IMR-90 (cell line): ENCODE measurements around the gene UGGT1. TPM values are rescaled to one million over a fixed set of nuclear protein-coding genes. Genes with fewer than 3 reads are reported as not detected.

Source experiments
- ATAC-seq: fragments of 200-7000 bp; cut with Tn5 transposase; 2 replicates; pipeline ENCODE4 v1.9.1; 2020; ENCODE audit warnings: low read depth, mild to moderate bottlenecking, moderate library complexity
- BruUV-seq: library from RNA; stranded (reverse); fragments of 400-500 nt; replicated peaks from 2 replicates; lab custom pipeline; 2021; lab: Mats Ljungman, UMichigan
- CTCF ChIA-PET: fragments of 300-600 bp; formaldehyde crosslinking; extraction: SDS; loops from one replicate; lab custom pipeline; 2021; ENCODE audit warnings: antibody characterized with exemption; lab: Yijun Ruan, JAX
- POLR2A ChIA-PET: fragments of 300-600 bp; sonication (Branson Sonifier 250); formaldehyde crosslinking; loops from one replicate; lab custom pipeline; 2022; ENCODE audit warnings: antibody characterized with exemption; ENCODE audit not compliant: unreplicated experiment; lab: Charles Lee
- DNase-seq: peaks from one replicate; pipeline ENCODE4 v3.0.0; 2013
- H2AFZ ChIP-seq: replicated peaks from 2 replicates; pipeline ENCODE3; 2013; ENCODE audit warnings: low read length, mild to moderate bottlenecking; ENCODE audit not compliant: poor library complexity
- H2AK5ac ChIP-seq: 2 replicates; pipeline ENCODE4 v1.6.1; 2013; ENCODE audit warnings: low read depth, low read length, inconsistent platforms
- H2AK9ac ChIP-seq: replicated peaks from 2 replicates; pipeline ENCODE3; 2013; ENCODE audit warnings: mild to moderate bottlenecking, low read depth, low read length, moderate library complexity; ENCODE audit not compliant: poor library complexity
- H2BK120ac ChIP-seq: 2 replicates; pipeline ENCODE4 v1.6.1; 2013; ENCODE audit warnings: low read depth, low read length, inconsistent platforms
- H2BK15ac ChIP-seq: 3 replicates; pipeline ENCODE4 v1.6.1; 2013; ENCODE audit warnings: low read depth, low read length, inconsistent platforms
- H2BK20ac ChIP-seq: 2 replicates; pipeline ENCODE4 v1.6.1; 2013; ENCODE audit warnings: low read depth, mild to moderate bottlenecking, inconsistent platforms, low read length, moderate library complexity
- H2BK5ac ChIP-seq: 2 replicates; pipeline ENCODE4 v1.6.1; 2013; ENCODE audit warnings: mild to moderate bottlenecking, low read depth, low read length, inconsistent platforms; ENCODE audit not compliant: poor library complexity, severe bottlenecking
- H3K14ac ChIP-seq: replicated peaks from 2 replicates; pipeline ENCODE4 v1.6.1; 2013; ENCODE audit warnings: low read depth, low read length, inconsistent platforms
- H3K18ac ChIP-seq: 2 replicates; pipeline ENCODE4 v1.6.1; 2013; ENCODE audit warnings: low read depth, low read length, control low read depth
- H3K23ac ChIP-seq: 2 replicates; pipeline ENCODE4 v1.6.1; 2013; ENCODE audit warnings: low read depth, low read length, inconsistent platforms
- H3K27ac ChIP-seq: 2 replicates; pipeline ENCODE4 v1.5.1; 2013; ENCODE audit warnings: mild to moderate bottlenecking, control low read depth, low read length; ENCODE audit not compliant: insufficient read depth
- H3K27me3 ChIP-seq: 2 replicates; pipeline ENCODE4 v1.6.1; 2013; ENCODE audit warnings: low read length; ENCODE audit not compliant: control insufficient read depth, insufficient read depth
- H3K36me3 ChIP-seq: 2 replicates; pipeline ENCODE4 v1.6.1; 2013; ENCODE audit warnings: low read length, mixed read lengths; ENCODE audit not compliant: control insufficient read depth, insufficient read depth
- H3K4ac ChIP-seq: 2 replicates; pipeline ENCODE4 v1.6.1; 2013; ENCODE audit warnings: low read depth, low read length, inconsistent platforms
- H3K4me1 ChIP-seq: 2 replicates; pipeline ENCODE4 v1.6.1; 2013; ENCODE audit warnings: low read length, mixed read lengths; ENCODE audit not compliant: control insufficient read depth, insufficient read depth
- H3K4me2 ChIP-seq: 2 replicates; pipeline ENCODE4 v1.6.1; 2013; ENCODE audit warnings: low read depth, mild to moderate bottlenecking, control low read depth, low read length, moderate library complexity
- H3K4me3 ChIP-seq: 2 replicates; pipeline ENCODE4 v1.5.1; 2013; ENCODE audit warnings: low read depth, mild to moderate bottlenecking, control low read depth, low read length, moderate library complexity; ENCODE audit not compliant: insufficient read depth
- H3K56ac ChIP-seq: 2 replicates; pipeline ENCODE4 v1.6.1; 2013; ENCODE audit warnings: low read length, inconsistent platforms; ENCODE audit not compliant: insufficient read depth; ENCODE audit errors: extremely low read depth
- H3K79me1 ChIP-seq, 2 experiments: 2 replicates each; pipeline ENCODE4 v1.6.1; 2013; ENCODE audit warnings: low read length in 2 of 2, inconsistent platforms in 1 of 2, low read depth in 1 of 2
- H3K9ac ChIP-seq: 2 replicates; pipeline ENCODE4 v1.6.1; 2013; ENCODE audit warnings: low read depth, low read length, control low read depth
- H3K9me1 ChIP-seq: 2 replicates; pipeline ENCODE4 v1.6.1; 2013; ENCODE audit warnings: low read length, inconsistent platforms; ENCODE audit not compliant: insufficient read depth
- H3K9me3 ChIP-seq: 2 replicates; pipeline ENCODE4 v1.6.1; 2013; ENCODE audit warnings: low read length; ENCODE audit not compliant: control insufficient read depth, insufficient read depth
- H4K20me1 ChIP-seq: 2 replicates; pipeline ENCODE4 v1.6.1; 2013; ENCODE audit warnings: low read length, inconsistent platforms; ENCODE audit not compliant: insufficient read depth
- H4K5ac ChIP-seq: 2 replicates; pipeline ENCODE4 v1.6.1; 2013; ENCODE audit warnings: mild to moderate bottlenecking, low read depth, low read length, control low read depth
- H4K8ac ChIP-seq, 2 experiments: 2 replicates each; pipeline ENCODE4 v1.6.1; 2013; ENCODE audit warnings: low read depth in 2 of 2, low read length in 2 of 2, control low read depth in 1 of 2, inconsistent platforms in 1 of 2
- H4K91ac ChIP-seq: 2 replicates; pipeline ENCODE4 v1.6.1; 2013; ENCODE audit warnings: low read depth, low read length, inconsistent platforms; ENCODE audit not compliant: insufficient read depth
- BHLHE40 ChIP-seq: fragments of 150-350 bp; IDR thresholded peaks from 2 replicates; pipeline ENCODE4 v1.6.1; 2016; ENCODE audit warnings: mild to moderate bottlenecking, low read depth, low read length
- CHD1 ChIP-seq: IDR thresholded peaks from 2 replicates; pipeline ENCODE4 v1.6.1; 2012; ENCODE audit warnings: low read depth, low read length, improper control_type of control experiment
- ELK1 ChIP-seq: fragments of 150-350 bp; IDR thresholded peaks from 2 replicates; pipeline ENCODE4 v1.6.1; 2016; ENCODE audit warnings: low read depth, mild to moderate bottlenecking, low read length, moderate library complexity, borderline replicate concordance
- FOS ChIP-seq: fragments of 150-350 bp; IDR thresholded peaks from 2 replicates; pipeline ENCODE4 v1.6.1; 2016; ENCODE audit warnings: low read depth, low read length
- MAFK ChIP-seq: IDR thresholded peaks from 2 replicates; pipeline ENCODE4 v1.6.1; 2012; ENCODE audit warnings: low read depth, low read length, improper control_type of control experiment
- MXI1 ChIP-seq: IDR thresholded peaks from 2 replicates; pipeline ENCODE4 v1.6.1; 2012; ENCODE audit warnings: low read depth, mild to moderate bottlenecking, low read length, moderate library complexity, borderline replicate concordance
- NFE2L2 ChIP-seq: fragments of 150-350 bp; IDR thresholded peaks from 2 replicates; pipeline ENCODE4 v1.6.1; 2016; ENCODE audit warnings: low read depth, mild to moderate bottlenecking, low read length
- POLR2A ChIP-seq: IDR thresholded peaks from 2 replicates; pipeline ENCODE4 v1.6.1; 2012; ENCODE audit warnings: mild to moderate bottlenecking, low read depth, low read length
- RCOR1 ChIP-seq: IDR thresholded peaks from 2 replicates; pipeline ENCODE4 v1.6.1; 2012; ENCODE audit warnings: mild to moderate bottlenecking, low read length, improper control_type of control experiment; ENCODE audit not compliant: insufficient replicate concordance
- RFX5 ChIP-seq: IDR thresholded peaks from 2 replicates; pipeline ENCODE4 v1.8.0; 2012; ENCODE audit warnings: low read depth, mild to moderate bottlenecking, low read length, moderate library complexity
- SMC3 ChIP-seq: fragments of 150-350 bp; IDR thresholded peaks from 2 replicates; pipeline ENCODE4 v1.6.1; 2016; ENCODE audit warnings: low read depth, mild to moderate bottlenecking, antibody characterized with exemption, low read length, moderate library complexity
- WGBS, 2 experiments: methylation state at CpG; one replicate each; pipeline versions ENCODE4 v1.1.5 to v1.1.7; 2013; ENCODE audit warnings: missing lambda C conversion rate in 2 of 2; ENCODE audit not compliant: insufficient read length in 1 of 2; ENCODE audit errors: extremely low coverage in 2 of 2; 5-methylcytosine and 5-hydroxymethylcytosine counted together
- dilution Hi-C: fragments of 300-500 bp; cut with HindIII; formaldehyde crosslinking; loops from one replicate; pipeline ENCODE4 v1.14.3; 2018; ENCODE audit warnings: low sequenced_read_pairs; ENCODE audit not compliant: unreplicated experiment
- in situ Hi-C: fragments of 300-500 bp; cut with MboI; formaldehyde crosslinking; loops from 3 replicates; pipeline ENCODE4 v1.14.3; 2019; ENCODE audit warnings: low sequenced_read_pairs, inconsistent platforms, mixed read lengths
- intact Hi-C: fragments of 100-400 bp; cut with micrococcal nuclease; formaldehyde crosslinking; loops from 2 replicates; pipeline ENCODE4 v1.10.0; 2022
- polyA plus RNA-seq, 3 experiments: library from polyadenylated mRNA; depleted of rRNA; stranded (reverse); fragments of >200 nt; gene quantifications; 2 replicates each; pipeline ENCODE4 v1.2.3, GENCODE V29; 2012; ENCODE audit warnings: low replicate concordance in 1 of 3
- total RNA-seq: library from RNA; depleted of rRNA; stranded (reverse); fragments of >200 nt; gene quantifications from 2 replicates; pipeline ENCODE4 v1.2.3, GENCODE V29; 2012
- TF ChIP-seq, protein P1 (sequence below): fragments of 150-350 bp; IDR thresholded peaks from 2 replicates; pipeline ENCODE4 v1.6.1; 2017; ENCODE audit warnings: mild to moderate bottlenecking, antibody characterized with exemption, low read length, low read depth

Gene UGGT1
- total and polyA plus RNA-seq, 2 of the 4 experiments (the other 2 are of a cell fraction): 26.1 to 71.3 TPM

DNA sequence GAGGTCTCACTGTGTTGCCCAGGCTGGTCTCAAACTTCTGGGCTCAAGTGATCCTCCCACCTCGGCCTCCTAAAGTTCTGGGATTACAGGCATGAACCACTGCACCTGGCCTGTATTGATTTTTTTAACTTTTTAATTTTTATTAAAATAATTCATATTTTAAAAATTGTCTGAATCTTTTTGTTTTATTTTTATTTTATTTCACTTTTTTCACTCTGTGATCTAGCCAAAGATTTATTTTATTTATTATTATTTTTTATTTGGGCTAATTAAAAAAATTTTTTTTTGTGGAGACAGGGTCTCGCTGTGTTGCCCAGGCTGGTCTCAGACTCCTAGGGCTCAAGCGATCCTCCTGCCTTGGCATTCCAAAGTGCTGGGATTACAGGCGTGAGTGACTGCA lies 14.1 kb downstream of the UGGT1 start:
- no peaks in the 10 kb centered on the region for H4K20me1 ChIP-seq
- H2AFZ ChIP-seq: no peak overlapping the region
- H4K8ac ChIP-seq: no peak overlapping the region
- H3K18ac ChIP-seq: no peak overlapping the region
- ATAC-seq: no peak
- no peaks in the 10 kb centered on the region for H3K4me1 ChIP-seq
- H3K9me1 ChIP-seq: no peaks in the 10 kb centered on the region
- dilution Hi-C loops: no loop called here
- H3K4me2 ChIP-seq: no peak overlapping the region
- POLR2A ChIA-PET: no interaction called here
- no peak overlapping the region for H3K23ac ChIP-seq
- no peak overlapping the region for H2BK15ac ChIP-seq
- CTCF ChIA-PET: no interaction called here
- no peak overlapping the region for H3K4me3 ChIP-seq
- H2BK5ac ChIP-seq: no peak overlapping the region
- TF ChIP-seq MAFK: no peak
- TF ChIP-seq RCOR1: no peak
- TF ChIP-seq NFE2L2: no peak
- no peak for TF ChIP-seq RFX5
- TF ChIP-seq POLR2A: no peak
- no peak for TF ChIP-seq CHD1
- TF ChIP-seq BHLHE40: no peak
- TF ChIP-seq MXI1: no peak
- TF ChIP-seq, protein P1, sequence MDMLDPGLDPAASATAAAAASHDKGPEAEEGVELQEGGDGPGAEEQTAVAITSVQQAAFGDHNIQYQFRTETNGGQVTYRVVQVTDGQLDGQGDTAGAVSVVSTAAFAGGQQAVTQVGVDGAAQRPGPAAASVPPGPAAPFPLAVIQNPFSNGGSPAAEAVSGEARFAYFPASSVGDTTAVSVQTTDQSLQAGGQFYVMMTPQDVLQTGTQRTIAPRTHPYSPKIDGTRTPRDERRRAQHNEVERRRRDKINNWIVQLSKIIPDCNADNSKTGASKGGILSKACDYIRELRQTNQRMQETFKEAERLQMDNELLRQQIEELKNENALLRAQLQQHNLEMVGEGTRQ: no peak
- no peak for TF ChIP-seq SMC3
- TF ChIP-seq FOS: no peak
- TF ChIP-seq ELK1: no peak
- no peak overlapping the region for H2BK20ac ChIP-seq
- no CpG with 5 or more reads among the region's 4 CpGs for WGBS, 2 experiments
- no peak overlapping the region for H2BK120ac ChIP-seq
- in situ Hi-C loops: no loop called here
- H3K56ac ChIP-seq: no peak overlapping the region
- no peak overlapping the region for H3K14ac ChIP-seq
- H3K9ac ChIP-seq: no peak overlapping the region
- intact Hi-C loops: no loop called here
- H4K5ac ChIP-seq: no peak overlapping the region
- BruUV-seq: no TSS peak
- H3K36me3 ChIP-seq: peaks cover 10% of the 10 kb centered on the region
- no peak for DNase-seq
- no peak overlapping the region for H2AK9ac ChIP-seq
- H3K4ac ChIP-seq: no peak overlapping the region
- H4K91ac ChIP-seq: no peak overlapping the region
- no peak overlapping the region for H2AK5ac ChIP-seq
- no peaks in the 10 kb centered on the region for H3K9me3 ChIP-seq
- H3K27ac ChIP-seq: no peak overlapping the region
- H3K27me3 ChIP-seq: no peaks in the 10 kb centered on the region
- H3K79me1 ChIP-seq: peaks cover 6 to 22% of the 10 kb centered on the region in 2 experiments; a peak in 2 of 4 replicates
